ENCODE results near the gene PSMC2. TPM values are rescaled to one million over a fixed set of nuclear protein-coding genes. Genes with fewer than 3 reads are reported as not detected.
A peak's percentile ranks its signal among the peaks of the same experiment; 100 is the strongest.

Gene PSMC2
- total RNA-seq, 1 experiment from 2014 or later = 121 TPM

GRCh38 chr7:103343332-103343731 lies 4.1 kb upstream of the PSMC2 start:
- Mint-ChIP-seq H3K27ac (peak overlapping the region; percentile 97; the same call in 1 of the 2 replicates), H3K9me3 (no peaks in the 10 kb centered on the region)

More at GRCh38 chr7:103343332-103343731, 4.1 kb upstream of the PSMC2 start:
- DNase-seq (ENCODE audit: low spot score) = no peak
- CTCF ChIA-PET = no interaction called here
- H3K4me3 Mint-ChIP-seq = peak overlapping the region; percentile 85
- POLR2A ChIA-PET = no interaction called here
- peaks cover 32% of the 10 kb centered on the region for H3K36me3 Mint-ChIP-seq
- TF ChIP-seq IRF1 (CRISPR knock-in tag; IDR thresholded peaks at IDR 0.05) (no peak), MAX (CRISPR knock-in tag; IDR thresholded peaks at IDR 0.05) (no peak), ATF1 (CRISPR knock-in tag; IDR thresholded peaks at IDR 0.05) (no peak), AFF4 (CRISPR knock-in tag; IDR thresholded peaks at IDR 0.05; ENCODE audit: borderline replicate concordance) (no peak), ZNF532 (CRISPR knock-in tag; IDR thresholded peaks at IDR 0.05; ENCODE audit: borderline replicate concordance) (no peak), ZBTB43 (CRISPR knock-in tag; IDR thresholded peaks at IDR 0.05) (no peak), EMX1 (CRISPR knock-in tag; IDR thresholded peaks at IDR 0.05) (no peak), MYBL2 (CRISPR knock-in tag; IDR thresholded peaks at IDR 0.05) (no peak), HMGA2 (CRISPR knock-in tag; IDR thresholded peaks at IDR 0.05) (no peak), TEAD1 (CRISPR knock-in tag; IDR thresholded peaks at IDR 0.05) (no peak), NFATC4 (CRISPR knock-in tag; IDR thresholded peaks at IDR 0.05) (no peak), RORB (CRISPR knock-in tag; IDR thresholded peaks at IDR 0.05) (no peak), NFYB (CRISPR knock-in tag; conservative IDR thresholded peaks at IDR 0.05; ENCODE audit: low read depth) (no peak), ATF2 (CRISPR knock-in tag; IDR thresholded peaks at IDR 0.05; ENCODE audit: borderline replicate concordance, low read depth) (no peak)
- H3K27me3 Mint-ChIP-seq (ENCODE audit: low read depth) = no peaks in the 10 kb centered on the region
- ATAC-seq = no peak
- H3K4me1 Mint-ChIP-seq = peaks cover 9% of the 10 kb centered on the region

Data from WTC11 (cell line).